OCI-LY7 (cell line): ENCODE measurements around the gene NOXO1. TPM values are rescaled to one million over a fixed set of nuclear protein-coding genes. Genes with fewer than 3 reads are reported as not detected.

ENCODE experiments used
- BruUV-seq: library from RNA; stranded (reverse); fragments of 400-500 nt; replicated peaks from 2 replicates; lab custom pipeline; 2021; lab: Mats Ljungman, UMichigan
- CTCF ChIA-PET: fragments of 300-600 bp; sonication (Branson Sonifier 250); formaldehyde crosslinking; loops from one replicate; lab custom pipeline; 2022; ENCODE audit warnings: antibody characterized with exemption; ENCODE audit not compliant: unreplicated experiment; lab: Charles Lee
- POLR2A ChIA-PET: fragments of 300-600 bp; sonication (Branson Sonifier 250); formaldehyde crosslinking; loops from one replicate; lab custom pipeline; 2022; ENCODE audit warnings: antibody characterized with exemption; lab: Charles Lee
- DNase-seq: peaks from one replicate; pipeline ENCODE4 v3.0.0-alpha.2; 2015; ENCODE audit warnings: low spot score
- H2AFZ ChIP-seq: fragments of 200-600 bp; sonication (generic), shearing (Covaris generic); 2 replicates; pipeline ENCODE4 v1.6.1; 2014; ENCODE audit warnings: mild to moderate bottlenecking, antibody characterized with exemption, low read length, moderate library complexity
- H3K27ac ChIP-seq: fragments of 200-600 bp; sonication (generic); 2 replicates; pipeline ENCODE4 v1.5.1; 2014; ENCODE audit warnings: mixed run types, low read depth, mild to moderate bottlenecking, moderate library complexity, low read length, inconsistent platforms; ENCODE audit not compliant: poor library complexity, severe bottlenecking
- H3K36me3 ChIP-seq: fragments of 200-600 bp; sonication (generic); 2 replicates; pipeline ENCODE4 v1.6.1; 2014; ENCODE audit warnings: mild to moderate bottlenecking, antibody characterized with exemption, low read length, moderate library complexity, mixed read lengths; ENCODE audit not compliant: insufficient read depth
- H3K4me1 ChIP-seq: fragments of 200-600 bp; sonication (generic); 2 replicates; pipeline ENCODE4 v1.5.1; 2014; ENCODE audit warnings: mild to moderate bottlenecking, low read length; ENCODE audit not compliant: insufficient read depth, poor library complexity, severe bottlenecking
- H3K4me2 ChIP-seq: fragments of 200-600 bp; sonication (generic); 2 replicates; pipeline ENCODE4 v1.6.1; 2014; ENCODE audit warnings: mild to moderate bottlenecking, low read length
- H3K4me3 ChIP-seq: fragments of 200-600 bp; sonication (generic); 2 replicates; pipeline ENCODE4 v1.5.1; 2014; ENCODE audit warnings: mild to moderate bottlenecking, low read depth, low read length; ENCODE audit not compliant: poor library complexity, severe bottlenecking
- H3K79me2 ChIP-seq: fragments of 200-600 bp; sonication (generic); 2 replicates; pipeline ENCODE4 v1.6.1; 2016; ENCODE audit warnings: low read depth, mild to moderate bottlenecking, low read length, moderate library complexity, mixed read lengths; ENCODE audit not compliant: insufficient read depth
- H3K9me2 ChIP-seq: fragments of 200-600 bp; sonication (generic); 2 replicates; pipeline ENCODE4 v1.6.1; 2016; ENCODE audit warnings: mild to moderate bottlenecking, low read length, mixed read lengths; ENCODE audit not compliant: insufficient read depth
- H3K9me3 ChIP-seq: fragments of 200-600 bp; sonication (generic); 2 replicates; pipeline ENCODE4 v1.6.1; 2014; ENCODE audit warnings: mild to moderate bottlenecking, mixed run types, low read length, mixed read lengths
- H4K20me1 ChIP-seq: fragments of 200-600 bp; sonication (generic); 2 replicates; pipeline ENCODE4 v1.6.1; 2014; ENCODE audit warnings: mild to moderate bottlenecking, antibody characterized with exemption, low read length, moderate library complexity, mixed read lengths; ENCODE audit not compliant: insufficient read depth
- EZH2phosphoT487 ChIP-seq: fragments of 200-600 bp; sonication (generic); IDR thresholded peaks from 2 replicates; pipeline ENCODE4 v1.6.1; 2018; ENCODE audit warnings: low read depth, borderline replicate concordance, mild to moderate bottlenecking, mixed run types, antibody characterized with exemption, low read length, moderate library complexity, mixed read lengths
- intact Hi-C: fragments of 100-400 bp; cut with micrococcal nuclease; formaldehyde crosslinking; loops from one replicate; pipeline ENCODE4 v1.10.0; 2022; ENCODE audit not compliant: unreplicated experiment
- small RNA-seq: library from RNA; depleted of rRNA; stranded (forward); fragments of <200 nt; gene quantifications from one replicate; pipeline ENCODE3, GENCODE V24; 2014
- total RNA-seq, 2 experiments: library from RNA; depleted of rRNA in 1 of 2; stranded (reverse); fragments of >200 nt in 1 of 2; shearing (Covaris generic) in 1 of 2; gene quantifications; 2 replicates each; pipeline ENCODE4 v1.2.3, GENCODE V29; 2014 to 2022
- TF ChIP-seq, protein P1 (sequence below): fragments of 200-600 bp; sonication (generic); conservative IDR thresholded peaks from 2 replicates; pipeline ENCODE4 v1.5.1; 2014; ENCODE audit warnings: mild to moderate bottlenecking, antibody characterized with exemption, low read length, moderate library complexity, mixed read lengths

NOXO1 gene
- total RNA-seq, 2 experiments from 2014 or later = 0.22 to 0.30 TPM

DNA sequence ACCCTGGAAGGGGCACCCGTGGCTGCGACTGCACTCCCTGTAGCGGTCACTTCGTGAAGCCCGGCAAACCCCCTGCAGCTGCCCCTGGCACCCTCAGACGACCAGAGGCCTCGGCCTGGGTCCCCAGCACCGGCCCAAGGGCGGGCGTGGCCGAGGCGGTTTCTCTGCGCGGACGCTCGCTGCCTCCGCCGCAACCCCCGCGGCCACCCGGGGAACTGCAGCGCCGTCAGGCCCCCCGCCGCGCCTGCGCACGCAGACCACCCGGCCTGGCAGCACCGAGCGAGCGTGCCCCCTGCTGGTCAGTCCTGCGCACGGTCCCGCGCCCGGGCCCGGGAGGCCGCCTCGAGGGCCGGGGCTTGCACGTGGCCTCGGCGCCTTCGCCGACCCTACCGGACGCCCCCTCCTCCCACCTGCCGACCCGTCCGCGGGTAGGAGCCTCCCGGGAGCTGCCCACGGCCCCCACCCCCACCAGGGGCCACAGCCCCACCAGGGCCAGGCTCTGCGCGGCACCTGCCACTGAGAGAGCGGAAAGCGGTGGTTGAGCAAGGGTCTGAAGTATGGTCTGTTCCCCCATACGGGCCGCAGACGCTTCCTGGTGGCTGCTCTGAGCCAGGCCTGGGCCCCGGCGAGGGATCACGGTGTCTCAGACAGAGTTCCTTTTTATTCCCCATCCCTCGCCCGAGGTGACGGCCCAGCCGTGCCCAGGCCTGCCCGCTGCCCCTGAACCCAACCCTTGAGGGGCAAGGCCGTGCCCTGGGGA, 51.5 kb downstream of the NOXO1 start:
- TF ChIP-seq EZH2phosphoT487 = no peak
- TF ChIP-seq, protein P1, sequence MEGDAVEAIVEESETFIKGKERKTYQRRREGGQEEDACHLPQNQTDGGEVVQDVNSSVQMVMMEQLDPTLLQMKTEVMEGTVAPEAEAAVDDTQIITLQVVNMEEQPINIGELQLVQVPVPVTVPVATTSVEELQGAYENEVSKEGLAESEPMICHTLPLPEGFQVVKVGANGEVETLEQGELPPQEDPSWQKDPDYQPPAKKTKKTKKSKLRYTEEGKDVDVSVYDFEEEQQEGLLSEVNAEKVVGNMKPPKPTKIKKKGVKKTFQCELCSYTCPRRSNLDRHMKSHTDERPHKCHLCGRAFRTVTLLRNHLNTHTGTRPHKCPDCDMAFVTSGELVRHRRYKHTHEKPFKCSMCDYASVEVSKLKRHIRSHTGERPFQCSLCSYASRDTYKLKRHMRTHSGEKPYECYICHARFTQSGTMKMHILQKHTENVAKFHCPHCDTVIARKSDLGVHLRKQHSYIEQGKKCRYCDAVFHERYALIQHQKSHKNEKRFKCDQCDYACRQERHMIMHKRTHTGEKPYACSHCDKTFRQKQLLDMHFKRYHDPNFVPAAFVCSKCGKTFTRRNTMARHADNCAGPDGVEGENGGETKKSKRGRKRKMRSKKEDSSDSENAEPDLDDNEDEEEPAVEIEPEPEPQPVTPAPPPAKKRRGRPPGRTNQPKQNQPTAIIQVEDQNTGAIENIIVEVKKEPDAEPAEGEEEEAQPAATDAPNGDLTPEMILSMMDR = peak; percentile 87
- Histone ChIP-seq H2AFZ (peak overlapping the region; percentile 81; the same call in 1 of the 2 replicates), H3K4me1 (peaks cover 6% of the 10 kb centered on the region), H3K4me3 (peak overlapping the region; percentile 56), H3K9me2 (no peaks in the 10 kb centered on the region), H4K20me1 (no peaks in the 10 kb centered on the region), H3K36me3 (no peaks in the 10 kb centered on the region), H3K27ac (no peak overlapping the region), H3K9me3 (no peaks in the 10 kb centered on the region), H3K4me2 (peak overlapping the region; percentile 66), H3K79me2 (no peaks in the 10 kb centered on the region)
- DNase-seq = peak; percentile 90
- CTCF ChIA-PET = no interaction called here
- no TSS peak for BruUV-seq
- intact Hi-C loops = loop anchor here (1.0 kb wide), 1 partner anchor 66 kb away; no protein-coding TSS in a partner anchor
- POLR2A ChIA-PET = no interaction called here

DNA sequence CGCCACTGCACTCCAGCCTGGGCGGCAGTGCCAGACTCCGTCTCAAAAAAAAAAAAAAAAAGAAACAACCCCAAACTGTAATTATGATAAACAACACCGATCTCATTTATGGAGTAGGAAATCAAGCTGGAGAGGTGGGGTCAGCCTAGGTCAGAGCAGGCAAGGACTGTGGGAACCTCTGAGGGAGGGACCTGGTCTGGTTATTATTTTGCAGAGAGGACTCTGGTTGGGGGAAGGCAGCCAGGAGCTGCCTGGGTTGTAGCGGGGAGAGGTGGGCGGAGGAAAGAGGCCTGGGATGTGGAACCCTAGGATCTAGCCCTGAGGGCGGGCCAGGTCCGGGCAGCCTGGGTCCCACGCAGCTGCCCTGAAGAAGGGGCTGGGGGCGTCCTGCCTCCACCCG, 52.2 kb downstream of the NOXO1 start:
- peak; percentile 9 for DNase-seq
- Histone ChIP-seq H3K4me2 (peak overlapping the region; percentile 66), H3K9me3 (no peaks in the 10 kb centered on the region), H3K9me2 (no peaks in the 10 kb centered on the region), H3K27ac (no peak overlapping the region), H3K4me3 (peak overlapping the region; percentile 56), H3K36me3 (no peaks in the 10 kb centered on the region), H3K4me1 (peaks cover 6% of the 10 kb centered on the region), H2AFZ (peak overlapping the region; percentile 81; the same call in 1 of the 2 replicates), H3K79me2 (no peaks in the 10 kb centered on the region), H4K20me1 (no peaks in the 10 kb centered on the region)
- no TSS peak for BruUV-seq
- intact Hi-C loops = loop anchor here (1.0 kb wide), 1 partner anchor 66 kb away; no protein-coding TSS in a partner anchor
- POLR2A ChIA-PET = interaction anchor here (1.2 kb wide), 1 partner anchor 63 kb away, joined by 3 read pairs; no protein-coding TSS in a partner anchor
- TF ChIP-seq EZH2phosphoT487 = no peak
- TF ChIP-seq, protein P1 = no peak
- CTCF ChIA-PET = interaction anchor here (0.5 to 1.1 kb wide), 2 partner anchors 65 to 107 kb away, joined by 3 read pairs; no protein-coding TSS in a partner anchor

Small RNA genes within 50 kb of the gene (small RNA-seq; reads per million reads assigned to genes)
- gene AC005363.2 (not detected), gene RN7SL219P (not detected), gene SNORA10 (not detected), gene SNORA64 (not detected)

Other genes starting within 250 kb of the NOXO1 start
Only the 30 nearest of the 31 such genes appear.
- 38.2 and 54.5 TPM in 2 replicates for gene NME3, start 209.9 kb downstream of the NOXO1 start, total RNA-seq (2014; rRNA removed; shearing (Covaris generic))
- 30.6 and 34.8 TPM in 2 replicates for gene NME3, start 209.9 kb downstream of the NOXO1 start, total RNA-seq (2022)
- 22.0 and 23.8 TPM in 2 replicates for gene EME2, start 208.7 kb downstream of the NOXO1 start, total RNA-seq (2014; rRNA removed; shearing (Covaris generic))
- gene EME2, start 208.7 kb downstream of the NOXO1 start, total RNA-seq (2022) = 48.5 and 51.8 TPM in 2 replicates
- 170 and 190 TPM in 2 replicates for gene MRPS34, start 208.3 kb downstream of the NOXO1 start, total RNA-seq (2014; rRNA removed; shearing (Covaris generic))
- 176 and 196 TPM in 2 replicates for gene MRPS34, start 208.3 kb downstream of the NOXO1 start, total RNA-seq (2022)
- 52.4 and 53.7 TPM in 2 replicates for gene SPSB3, start 198.9 kb downstream of the NOXO1 start, total RNA-seq (2014; rRNA removed; shearing (Covaris generic))
- gene SPSB3, start 198.9 kb downstream of the NOXO1 start, total RNA-seq (2022) = 33.6 and 39.5 TPM in 2 replicates
- 70.5 and 94.9 TPM in 2 replicates for gene NUBP2, start 198.5 kb downstream of the NOXO1 start, total RNA-seq (2014; rRNA removed; shearing (Covaris generic))
- gene NUBP2, start 198.5 kb downstream of the NOXO1 start, total RNA-seq (2022) = 58.2 and 62.7 TPM in 2 replicates
- 0.13 TPM in 1 of 2 replicates, not detected in the other for gene IGFALS, start 187.8 kb downstream of the NOXO1 start, total RNA-seq (2014; rRNA removed; shearing (Covaris generic))
- gene IGFALS, start 187.8 kb downstream of the NOXO1 start, total RNA-seq (2022) = 0.33 TPM in 1 of 2 replicates, not detected in the other
- 26.9 and 30.5 TPM in 2 replicates for gene HAGH, start 154.6 kb downstream of the NOXO1 start, total RNA-seq (2014; rRNA removed; shearing (Covaris generic))
- gene HAGH, start 154.6 kb downstream of the NOXO1 start, total RNA-seq (2022) = 29.9 and 36.8 TPM in 2 replicates
- gene FAHD1, start 154.3 kb downstream of the NOXO1 start, total RNA-seq (2014; rRNA removed; shearing (Covaris generic)) = 30.7 and 32.4 TPM in 2 replicates
- 13.7 and 15.1 TPM in 2 replicates for gene FAHD1, start 154.3 kb downstream of the NOXO1 start, total RNA-seq (2022)
- gene MEIOB, start 109.3 kb downstream of the NOXO1 start, total RNA-seq (2014; rRNA removed; shearing (Covaris generic)) = not detected in 2 replicates
- not detected in 2 replicates for gene MEIOB, start 109.3 kb downstream of the NOXO1 start, total RNA-seq (2022)
- gene HS3ST6, start 63.1 kb downstream of the NOXO1 start, total RNA-seq (2014; rRNA removed; shearing (Covaris generic)) = not detected in 2 replicates
- not detected in 2 replicates for gene HS3ST6, start 63.1 kb downstream of the NOXO1 start, total RNA-seq (2022)
- gene MSRB1, start 38.3 kb downstream of the NOXO1 start, total RNA-seq (2014; rRNA removed; shearing (Covaris generic)) = 5.2 and 9.0 TPM in 2 replicates
- 17.6 and 18.0 TPM in 2 replicates for gene MSRB1, start 38.3 kb downstream of the NOXO1 start, total RNA-seq (2022)
- 0.35 TPM in 1 of 2 replicates, not detected in the other for gene RPL3L, start 26.8 kb downstream of the NOXO1 start, total RNA-seq (2014; rRNA removed; shearing (Covaris generic))
- 0.63 and 0.72 TPM in 2 replicates for gene RPL3L, start 26.8 kb downstream of the NOXO1 start, total RNA-seq (2022)
- 240 and 317 TPM in 2 replicates for gene NDUFB10, start 21.9 kb downstream of the NOXO1 start, total RNA-seq (2014; rRNA removed; shearing (Covaris generic))
- gene NDUFB10, start 21.9 kb downstream of the NOXO1 start, total RNA-seq (2022) = 180 and 201 TPM in 2 replicates
- gene RPS2, start 16.6 kb downstream of the NOXO1 start, total RNA-seq (2014; rRNA removed; shearing (Covaris generic)) = 2,266 and 2,461 TPM in 2 replicates
- gene RPS2, start 16.6 kb downstream of the NOXO1 start, total RNA-seq (2022) = 3,120 and 3,140 TPM in 2 replicates
- not detected in 2 replicates for gene RNF151, start 14.6 kb downstream of the NOXO1 start, total RNA-seq (2014; rRNA removed; shearing (Covaris generic))
- not detected in 2 replicates for gene RNF151, start 14.6 kb downstream of the NOXO1 start, total RNA-seq (2022)
- gene TBL3, start 9.4 kb downstream of the NOXO1 start, total RNA-seq (2014; rRNA removed; shearing (Covaris generic)) = 58.5 and 67.2 TPM in 2 replicates
- gene TBL3, start 9.4 kb downstream of the NOXO1 start, total RNA-seq (2022) = 44.3 and 49.9 TPM in 2 replicates
- 25.1 and 32.3 TPM in 2 replicates for gene GFER, start 2.7 kb upstream of the NOXO1 start, total RNA-seq (2014; rRNA removed; shearing (Covaris generic))
- 31.1 and 40.2 TPM in 2 replicates for gene GFER, start 2.7 kb upstream of the NOXO1 start, total RNA-seq (2022)
- 9.0 and 11.1 TPM in 2 replicates for gene SYNGR3, start 8.5 kb upstream of the NOXO1 start, total RNA-seq (2014; rRNA removed; shearing (Covaris generic))
- gene SYNGR3, start 8.5 kb upstream of the NOXO1 start, total RNA-seq (2022) = 10.3 and 12.0 TPM in 2 replicates
- gene ZNF598, start 28.4 kb upstream of the NOXO1 start, total RNA-seq (2014; rRNA removed; shearing (Covaris generic)) = 26.3 and 37.2 TPM in 2 replicates
- 80.4 and 83.8 TPM in 2 replicates for gene ZNF598, start 28.4 kb upstream of the NOXO1 start, total RNA-seq (2022)
- gene NPW, start 38.3 kb upstream of the NOXO1 start, total RNA-seq (2014; rRNA removed; shearing (Covaris generic)) = 0.85 and 0.88 TPM in 2 replicates
- 1.3 and 3.7 TPM in 2 replicates for gene NPW, start 38.3 kb upstream of the NOXO1 start, total RNA-seq (2022)
- gene NHERF2, start 45.4 kb upstream of the NOXO1 start, total RNA-seq (2014; rRNA removed; shearing (Covaris generic)) = not detected in 2 replicates
- gene NHERF2, start 45.4 kb upstream of the NOXO1 start, total RNA-seq (2022) = 0.27 and 0.31 TPM in 2 replicates
- 50.9 and 56.2 TPM in 2 replicates for gene NTHL1, start 66.4 kb upstream of the NOXO1 start, total RNA-seq (2014; rRNA removed; shearing (Covaris generic))
- 44.6 and 51.5 TPM in 2 replicates for gene NTHL1, start 66.4 kb upstream of the NOXO1 start, total RNA-seq (2022)
- gene TSC2, start 66.5 kb upstream of the NOXO1 start, total RNA-seq (2014; rRNA removed; shearing (Covaris generic)) = 42.8 and 57.2 TPM in 2 replicates
- gene TSC2, start 66.5 kb upstream of the NOXO1 start, total RNA-seq (2022) = 152 and 160 TPM in 2 replicates
- 76.5 and 87.4 TPM in 2 replicates for gene PKD1, start 154.4 kb upstream of the NOXO1 start, total RNA-seq (2014; rRNA removed; shearing (Covaris generic))
- 112 and 129 TPM in 2 replicates for gene PKD1, start 154.4 kb upstream of the NOXO1 start, total RNA-seq (2022)
- gene RAB26, start 167.2 kb upstream of the NOXO1 start, total RNA-seq (2014; rRNA removed; shearing (Covaris generic)) = 3.1 and 5.0 TPM in 2 replicates
- gene RAB26, start 167.2 kb upstream of the NOXO1 start, total RNA-seq (2022) = 7.9 and 9.5 TPM in 2 replicates
- 50.1 and 53.6 TPM in 2 replicates for gene TRAF7, start 174.3 kb upstream of the NOXO1 start, total RNA-seq (2014; rRNA removed; shearing (Covaris generic))
- 82.3 and 103 TPM in 2 replicates for gene TRAF7, start 174.3 kb upstream of the NOXO1 start, total RNA-seq (2022)
- gene CASKIN1, start 215.1 kb upstream of the NOXO1 start, total RNA-seq (2014; rRNA removed; shearing (Covaris generic)) = 0.09 TPM in 1 of 2 replicates, not detected in the other
- 0.06 and 0.13 TPM in 2 replicates for gene CASKIN1, start 215.1 kb upstream of the NOXO1 start, total RNA-seq (2022)
- 57.1 and 65.4 TPM in 2 replicates for gene MLST8, start 224.0 kb upstream of the NOXO1 start, total RNA-seq (2014; rRNA removed; shearing (Covaris generic))
- 68.6 and 71.3 TPM in 2 replicates for gene MLST8, start 224.0 kb upstream of the NOXO1 start, total RNA-seq (2022)
- 15.8 and 30.4 TPM in 2 replicates for gene BRICD5, start 229.4 kb upstream of the NOXO1 start, total RNA-seq (2014; rRNA removed; shearing (Covaris generic))
- gene BRICD5, start 229.4 kb upstream of the NOXO1 start, total RNA-seq (2022) = 31.7 and 36.6 TPM in 2 replicates
- 44.2 TPM in 2 replicates for gene PGP, start 233.4 kb upstream of the NOXO1 start, total RNA-seq (2014; rRNA removed; shearing (Covaris generic))
- 37.0 and 37.9 TPM in 2 replicates for gene PGP, start 233.4 kb upstream of the NOXO1 start, total RNA-seq (2022)